Sigmoid colon (tissue), 4 donors: ENCODE data around the gene DNAAF1.

ENCODE experiments used
- CTCF ChIP-seq, 4 experiments: fragments of 450-650 bp in 3 of 4; fragments of 200-600 bp in 1 of 4; IDR thresholded peaks; one replicate each; pipeline ENCODE4 v1.5.1; 2016 to 2019; ENCODE audit warnings: antibody characterized with exemption in 4 of 4, mild to moderate bottlenecking in 3 of 4, moderate library complexity in 2 of 4
- EP300 ChIP-seq, 4 donors: sonication (generic); formaldehyde crosslinking; IDR thresholded peaks; one replicate each; pipeline ENCODE4 v1.6.1; 2017; ENCODE audit warnings: antibody characterized with exemption in 4 of 4

GRCh38 chr16:84193480-84193879, 48.4 kb downstream of the DNAAF1 start:
- TF ChIP-seq CTCF (IDR thresholded peaks at IDR 0.05): no peak
- TF ChIP-seq EP300 (IDR thresholded peaks at IDR 0.05): no peak
